Transverse colon (tissue), 4 donors: ENCODE data around the gene TMEM161B. TPM values are rescaled to one million over a fixed set of nuclear protein-coding genes. Genes with fewer than 3 reads are reported as not detected.

Experiments used
- DNase-seq: peaks from one replicate; pipeline ENCODE4 v3.0.0-alpha.2; 2019
- H3K27ac ChIP-seq, 4 donors: fragments of 200-600 bp; sonication (generic); 2 replicates each; pipeline ENCODE4 v1.5.1; 2016 to 2018; ENCODE audit warnings: inconsistent platforms in 4 of 4
- H3K27me3 ChIP-seq: fragments of 200-600 bp; sonication (generic); 2 replicates; pipeline ENCODE4 v1.5.1; 2017; ENCODE audit warnings: inconsistent platforms
- H3K36me3 ChIP-seq, 4 donors: fragments of 200-600 bp; sonication (generic); 2 replicates each; pipeline ENCODE4 v1.5.1; 2017 to 2019; ENCODE audit warnings: inconsistent platforms in 4 of 4
- H3K4me1 ChIP-seq, 4 donors: fragments of 200-600 bp; sonication (generic); 2 replicates each; pipeline ENCODE4 v1.5.1; 2017 to 2020; ENCODE audit warnings: inconsistent platforms in 4 of 4
- H3K4me3 ChIP-seq, 4 donors: fragments of 200-600 bp; sonication (generic); 1 replicate in 1 of 4; 2 replicates in 3 of 4; pipeline versions ENCODE4 v1.5.1 to v1.6.1; 2017 to 2019; ENCODE audit warnings: inconsistent platforms in 4 of 4
- H3K9me3 ChIP-seq, 2 donors: fragments of 200-600 bp; sonication (generic); 2 replicates each; pipeline ENCODE4 v1.5.1; 2017 to 2019; ENCODE audit warnings: inconsistent platforms in 2 of 2
- CTCF ChIP-seq, 5 experiments: fragments of 200-600 bp in 3 of 5; fragments of 450-650 bp in 2 of 5; sonication (generic) in 3 of 5; IDR thresholded peaks; 1 replicate in 2 of 5; 2 replicates in 3 of 5; pipeline ENCODE4 v1.5.1; 2016 to 2017; ENCODE audit warnings: antibody characterized with exemption in 5 of 5, inconsistent platforms in 3 of 5, mild to moderate bottlenecking in 2 of 5, moderate library complexity in 1 of 5
- EP300 ChIP-seq: sonication (generic); formaldehyde crosslinking; IDR thresholded peaks from one replicate; pipeline ENCODE4 v1.6.1; 2017; ENCODE audit warnings: antibody characterized with exemption, low read depth
- POLR2A ChIP-seq: fragments of 450-650 bp; IDR thresholded peaks from one replicate; pipeline ENCODE4 v1.6.1; 2016; ENCODE audit warnings: antibody characterized with exemption, mild to moderate bottlenecking, moderate library complexity
- POLR2AphosphoS5 ChIP-seq, 3 donors: sonication (generic); formaldehyde crosslinking; IDR thresholded peaks; one replicate each; pipeline ENCODE4 v1.6.1; 2016; ENCODE audit warnings: antibody characterized with exemption in 3 of 3
- WGBS, 2 donors: methylation state at CpG; one replicate each; pipeline ENCODE4 v1.1.5; 2018; ENCODE audit warnings: low coverage in 1 of 2; 5-methylcytosine and 5-hydroxymethylcytosine counted together
- in situ Hi-C, 4 donors: fragments of 200-750 bp; cut with MboI; loops; one replicate each; pipeline versions ENCODE4 v1.15.0 to v1.15.1; 2017; ENCODE audit warnings: low sequenced_read_pairs in 3 of 4, low pct_ligation_motif_present in 1 of 4, low pct_unique_long_range_greater_than_20kb in 1 of 4
- intact Hi-C: fragments of 100-400 bp; cut with DNase I; formaldehyde crosslinking; loops from one replicate; pipeline ENCODE4 v1.15.1; 2023; ENCODE audit warnings: low total_unique reads
- small RNA-seq, 4 donors: library from RNA; depleted of rRNA; stranded (forward); fragments of <200 nt; gene quantifications; one replicate each; pipeline ENCODE3, GENCODE V24; 2016
- total RNA-seq, 4 donors: library from RNA; depleted of rRNA; stranded (reverse); fragments of >200 nt; gene quantifications; one replicate each; pipeline ENCODE4 v1.1.0, GENCODE V29; 2016

Gene TMEM161B
- total RNA-seq, 4 donors from 2014 or later = 19.5 to 40.8 (median 27.0) TPM

GRCh38 chr5:88145611-88146467, 122.8 kb downstream of the TMEM161B start:
- no peak overlapping the region for H3K27ac ChIP-seq
- peak overlapping the region in 1 of 4 donors; percentile 25 for H3K4me3 ChIP-seq
- peaks cover 0 to 3% of the 10 kb centered on the region in 2 donors for H3K9me3 ChIP-seq
- in situ Hi-C loops (loop anchor here (10.0 to 25.0 kb wide), 2 partner anchors 516 to 539 kb away; no protein-coding TSS in a partner anchor), intact Hi-C loops (no loop called here)
- no peaks in the 10 kb centered on the region for H3K36me3 ChIP-seq
- TF ChIP-seq POLR2A = no peak
- no peak for TF ChIP-seq EP300
- no peak for TF ChIP-seq POLR2AphosphoS5 (IDR thresholded peaks at IDR 0.05)
- TF ChIP-seq CTCF (IDR thresholded peaks at IDR 0.05) = no peak
- peaks cover 69% of the 10 kb centered on the region for H3K27me3 ChIP-seq
- 26 to 34% methylated on average over 9 to 26 of the region's 26 CpGs for WGBS, 2 donors
- H3K4me1 ChIP-seq = peaks cover 0 to 42% (median 20%) of the 10 kb centered on the region in 4 donors
- DNase-seq = no peak

- Histone ChIP-seq H3K36me3 (no peaks in the 10 kb centered on the region), H3K9me3 (no peaks in the 10 kb centered on the region), H3K27ac (no peak overlapping the region), H3K4me1 (peaks cover 0 to 48% (median 27%) of the 10 kb centered on the region in 4 donors), H3K27me3 (peaks cover 76% of the 10 kb centered on the region), H3K4me3 (peak overlapping the region in 1 of 4 donors; percentile 25)
- intact Hi-C loops = no loop called here
- DNase-seq = no peak
- in situ Hi-C loops = loop anchor here (10.0 to 25.0 kb wide), 2 partner anchors 517 to 540 kb away; no protein-coding TSS in a partner anchor
- TF ChIP-seq POLR2A = no peak
- TF ChIP-seq CTCF (IDR thresholded peaks at IDR 0.05) = no peak
- no peak for TF ChIP-seq EP300
- TF ChIP-seq POLR2AphosphoS5 (IDR thresholded peaks at IDR 0.05) = no peak
- 9 to 34% methylated on average over 5 to 16 of the region's 16 CpGs for WGBS, 2 donors
Observed at GRCh38 chr5:88145221-88145610, 123.4 kb downstream of the TMEM161B start.

Small RNA genes lying within 50 kb of the gene (small RNA-seq; reads per million reads assigned to genes)
- gene RNA5SP187 = 0 reads per million in 4 donors
